GM12874 (cell line): ENCODE data around the gene RIPOR3.

ENCODE experiments used
- CTCF ChIP-seq: IDR thresholded peaks from 2 replicates; pipeline ENCODE4 v1.5.1; 2011; ENCODE audit warnings: low read depth, mild to moderate bottlenecking, control low read depth, low read length, moderate library complexity; ENCODE audit not compliant: insufficient read depth

The RIPOR3 gene

GRCh38 chr20:50704971-50705370, 13.6 kb upstream of the RIPOR3 start:
- no peak for TF ChIP-seq CTCF

- TF ChIP-seq CTCF, result no peak
Measured at GRCh38 chr20:50704514-50704913, 13.2 kb upstream of the RIPOR3 start.

DNA sequence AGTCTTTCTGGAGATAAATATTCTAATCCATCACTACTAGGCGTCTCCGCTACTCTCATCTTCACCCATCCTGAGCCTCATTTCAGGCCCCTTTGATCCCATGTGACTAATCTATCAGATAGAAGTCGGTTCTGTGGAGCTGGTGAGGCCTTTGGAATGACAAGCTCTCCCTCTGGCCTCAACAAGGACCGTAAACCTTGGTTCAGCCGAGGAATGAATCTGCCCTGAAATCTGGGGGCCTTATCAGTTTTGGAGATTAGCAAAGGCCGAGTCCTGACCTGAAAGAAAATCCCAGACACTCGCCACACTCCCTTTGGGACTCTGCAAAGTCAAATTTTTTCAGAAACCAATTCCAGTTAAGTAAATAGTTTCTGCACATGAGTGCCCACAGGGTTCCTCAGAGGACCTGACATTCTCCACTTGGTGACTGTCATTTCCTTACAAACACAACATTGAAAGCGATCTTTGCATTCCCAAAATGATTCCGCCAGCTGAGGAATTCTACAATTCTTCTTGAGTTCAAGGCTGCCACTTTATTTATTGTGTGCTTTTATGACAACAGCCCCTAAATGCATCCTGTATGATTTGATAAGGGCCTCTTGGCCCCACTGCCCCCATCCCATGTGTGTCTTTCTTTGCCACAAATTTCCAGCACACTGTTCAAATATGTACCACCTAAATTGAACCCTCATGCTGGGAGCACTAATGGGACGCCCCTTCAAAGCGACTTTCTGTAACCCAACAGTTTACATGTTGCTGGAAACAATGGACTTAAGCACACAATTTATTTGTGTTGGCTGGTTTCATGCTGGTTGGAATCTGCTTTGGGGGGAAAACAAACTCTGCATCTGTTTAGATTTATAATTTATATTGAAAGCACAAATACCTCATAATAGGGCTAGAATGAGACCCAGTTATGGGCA, 10.0 kb upstream of the RIPOR3 start:
- no peak for TF ChIP-seq CTCF

GRCh38 chr20:50699688-50700087, 8.3 kb upstream of the RIPOR3 start:
- no peak for TF ChIP-seq CTCF

DNA sequence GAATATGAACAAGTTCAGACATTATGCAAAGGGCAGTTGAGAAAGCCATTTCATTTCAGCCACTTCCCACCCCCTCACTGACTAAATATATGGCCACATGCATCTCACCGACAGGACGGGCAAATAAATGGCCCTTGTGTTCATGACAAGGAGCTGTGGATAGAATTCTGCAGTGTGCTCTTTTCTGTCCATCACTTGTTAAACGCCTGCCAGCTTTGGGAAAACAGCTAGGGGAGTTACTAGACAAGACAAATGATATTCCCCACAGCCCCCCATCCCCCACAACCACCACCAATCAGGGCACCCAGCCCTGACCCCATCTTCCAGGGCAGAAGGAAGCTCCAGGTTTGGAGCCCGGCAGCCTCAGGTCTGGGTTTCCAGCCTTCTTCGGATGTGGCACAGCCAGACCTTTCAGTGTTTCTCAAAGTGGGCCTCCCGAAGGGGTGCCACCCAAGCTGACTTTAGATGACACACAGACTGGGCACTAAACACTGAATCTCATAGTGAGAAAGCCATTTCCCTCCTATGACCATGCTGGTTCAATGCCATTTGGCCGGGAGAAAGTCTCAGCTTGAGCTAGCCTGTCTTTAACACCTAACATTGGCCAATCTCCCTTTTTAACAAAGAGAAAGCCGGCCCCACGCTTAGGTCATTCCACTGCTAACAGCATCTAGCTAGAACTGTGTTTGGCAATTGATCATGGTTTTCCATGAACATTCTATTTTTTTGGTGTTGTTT, 4.0 kb upstream of the RIPOR3 start:
- no peak for TF ChIP-seq CTCF

- TF ChIP-seq CTCF, result no peak
Measured at GRCh38 chr20:50694379-50695134, 3.2 kb upstream of the RIPOR3 start.

- TF ChIP-seq CTCF, result no peak
Measured at GRCh38 chr20:50693001-50693400, 1.7 kb upstream of the RIPOR3 start.
